CD4-positive, alpha-beta T cell treated with Interleukin-17A for 1 hour (primary cell): Measurements from ENCODE around the gene GUCA1A.

Source experiments
- DNase-seq: peaks from one replicate; pipeline ENCODE4 v3.0.0-alpha.2; 2020

Gene GUCA1A

DNA sequence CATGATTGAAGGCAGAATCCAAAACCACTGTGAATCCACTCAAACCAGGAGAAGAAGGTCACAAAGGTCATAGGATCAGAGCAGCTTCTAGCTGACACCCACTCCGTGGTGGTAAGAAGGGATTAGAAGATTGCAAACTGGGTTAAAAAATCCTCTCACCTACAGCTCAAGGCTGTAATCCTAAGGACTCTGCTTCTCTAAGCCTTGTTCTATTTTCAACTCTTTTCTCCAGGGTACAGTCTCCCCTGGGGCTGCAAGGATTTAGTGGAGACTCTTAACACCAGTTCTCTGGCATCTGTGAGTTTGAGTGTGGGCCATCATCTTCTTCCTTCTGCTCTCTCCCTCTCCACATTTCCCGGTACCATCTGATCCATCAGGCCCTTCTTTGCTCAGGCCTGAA lies at the start of gene GUCA1A:
GUCA1A (plus strand) TSS at position 264 of the 400 bp plus-strand sequence. CDS start 250 bp downstream, outside the sequence.
- DNase-seq, result no peak

DNA sequence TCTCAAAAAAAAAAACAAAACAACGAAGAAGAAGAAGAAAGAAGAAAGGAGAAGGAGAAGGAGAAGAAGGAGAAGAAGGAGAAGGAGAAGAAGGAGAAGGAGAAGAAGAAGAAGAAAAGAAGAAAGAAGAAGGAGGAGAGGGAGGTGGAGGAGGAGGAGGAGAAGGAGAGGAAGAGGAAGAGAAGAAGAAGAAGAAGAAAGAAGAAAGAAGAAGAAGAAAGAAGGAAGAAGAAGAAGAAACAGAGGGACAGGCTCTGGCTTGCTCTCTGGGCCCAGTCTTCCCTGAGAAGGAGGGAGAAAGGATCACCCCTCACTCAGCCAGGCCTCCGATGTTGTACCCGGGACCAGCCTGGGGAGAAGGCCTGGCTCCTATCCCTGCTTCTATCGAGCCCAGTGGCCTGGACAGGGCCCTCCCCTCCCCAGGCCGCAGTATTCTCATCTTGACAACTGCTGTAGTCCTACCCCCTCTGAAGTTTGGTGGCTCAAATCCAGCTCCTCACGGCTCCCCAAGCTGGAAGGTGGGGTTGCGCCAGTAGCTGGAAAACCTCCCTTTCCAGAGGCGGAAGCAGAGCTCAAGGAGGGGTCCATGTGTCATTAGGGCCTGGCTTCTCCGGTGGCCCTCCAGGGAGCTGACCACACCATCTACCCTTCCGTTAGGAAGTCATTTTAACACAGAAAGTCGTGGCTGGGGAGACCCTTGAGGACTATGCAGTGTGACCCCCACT lies 49.6 kb upstream of the GUCA1A start:
- DNase-seq, result no peak

DNA sequence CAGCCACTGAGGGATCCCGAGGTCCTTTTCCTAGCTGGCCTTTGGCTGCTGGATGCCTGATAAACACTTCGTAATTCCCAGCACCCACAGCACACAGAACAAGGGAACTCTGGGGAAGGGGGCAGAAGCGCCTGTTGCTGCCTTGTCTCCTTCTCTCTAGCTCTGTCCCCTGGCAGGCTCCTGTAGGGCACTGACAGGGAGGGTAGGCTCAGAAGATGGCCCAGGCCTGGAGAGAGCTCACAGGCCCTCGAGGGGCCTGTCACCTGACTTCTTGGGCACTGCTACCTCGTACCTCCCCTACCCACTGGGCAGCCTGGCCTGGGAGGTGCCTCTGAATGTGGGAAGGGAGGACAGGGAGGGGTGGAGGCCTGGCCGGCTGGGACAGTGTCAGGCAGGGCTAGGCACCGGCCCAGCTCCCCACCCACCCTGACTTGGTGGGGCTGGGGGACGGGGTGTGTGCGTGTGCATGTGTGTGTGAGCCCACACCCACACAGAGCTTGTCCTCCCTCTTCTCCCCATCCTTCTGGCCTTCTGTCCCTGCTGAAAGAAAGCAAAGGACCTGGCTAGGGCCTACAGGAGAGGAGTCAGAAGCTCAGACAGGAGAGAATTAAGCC lies 48.8 kb upstream of the GUCA1A start:
- DNase-seq, result no peak

DNA sequence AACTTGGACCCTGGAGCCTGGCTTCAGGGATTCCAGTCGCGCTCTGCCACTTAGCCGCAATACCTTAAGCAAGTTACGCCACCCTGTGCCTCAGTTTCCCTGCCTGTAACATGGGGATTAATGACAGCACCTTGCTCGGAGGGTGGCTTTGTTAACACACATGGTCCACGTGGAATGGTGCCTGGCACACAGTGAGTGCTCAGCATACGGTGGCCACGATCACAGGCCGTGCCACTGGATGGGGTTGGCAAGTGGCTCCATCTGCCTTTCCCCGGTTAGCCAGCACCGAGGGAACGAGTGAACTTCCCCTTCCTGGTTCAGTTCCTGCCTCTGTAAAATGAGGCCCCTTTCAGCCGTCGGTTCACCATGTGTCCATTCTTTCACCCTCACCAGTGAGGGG lies 47.9 kb upstream of the GUCA1A start:
- DNase-seq, result no peak

GRCh38 chr6:42125663-42126062 lies 47.5 kb upstream of the GUCA1A start:
- DNase-seq, result no peak

DNA sequence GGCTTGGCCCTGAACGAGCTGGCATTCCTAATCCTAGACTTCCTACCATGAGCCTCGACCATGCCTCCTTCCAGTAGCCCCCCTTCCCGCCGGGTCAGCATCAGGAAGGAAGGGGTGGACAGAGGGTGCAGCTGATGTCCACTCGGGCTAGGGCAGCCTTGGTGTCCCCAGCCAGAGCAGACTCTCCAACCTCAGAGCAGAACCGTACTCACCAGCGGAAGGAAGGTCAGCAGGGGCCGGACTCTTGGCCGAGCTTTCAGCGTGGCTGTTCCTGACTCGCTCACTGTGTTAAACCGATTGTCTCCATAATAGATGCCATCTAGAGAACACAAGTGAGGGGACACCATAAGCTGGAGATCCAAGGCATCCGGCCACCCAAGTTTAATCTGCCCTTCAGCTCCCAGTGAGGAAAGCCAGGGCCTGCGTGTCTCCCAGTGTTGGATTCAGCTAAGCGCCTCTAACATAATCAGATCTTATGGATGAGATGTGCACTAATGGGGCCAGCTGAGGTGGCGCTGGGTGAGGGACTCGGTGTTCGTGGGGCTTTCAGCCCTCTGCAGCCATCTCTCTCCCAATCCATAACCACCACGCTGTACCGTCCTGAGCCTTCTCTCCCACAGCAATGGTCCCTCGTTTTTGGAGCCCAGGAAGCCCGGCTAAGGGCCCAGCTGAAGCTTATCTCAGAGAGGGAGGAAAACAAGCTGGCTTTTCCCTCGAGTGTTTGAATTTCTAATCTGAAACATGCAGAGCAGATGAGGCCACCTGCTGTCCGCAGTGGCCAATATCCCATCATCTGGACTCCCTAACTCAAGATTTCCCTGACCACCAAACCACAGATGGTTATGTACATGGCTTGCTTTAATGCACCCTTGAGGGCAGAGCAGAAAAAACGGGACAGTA lies 44.5 kb upstream of the GUCA1A start:
- no peak for DNase-seq

DNA sequence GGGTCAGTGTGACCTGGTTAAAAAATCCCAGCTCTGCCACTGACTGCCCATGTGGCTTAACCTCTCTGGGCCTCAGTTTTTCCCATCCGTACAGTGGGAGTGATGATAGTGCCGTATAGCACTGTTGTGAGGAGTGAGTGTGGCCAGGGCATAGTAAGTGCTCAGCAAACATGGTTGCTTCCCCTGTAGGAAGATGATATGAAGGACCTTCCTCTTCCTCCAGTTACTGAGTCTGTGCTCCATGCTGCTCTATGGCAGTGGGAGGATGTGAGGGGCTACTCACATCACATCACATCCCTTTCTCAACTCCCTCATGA lies 43.8 kb upstream of the GUCA1A start:
- DNase-seq, result no peak

- no peak for DNase-seq
These were observed 41.6 kb upstream of the GUCA1A start for GRCh38 chr6:42131531-42131930.

DNA sequence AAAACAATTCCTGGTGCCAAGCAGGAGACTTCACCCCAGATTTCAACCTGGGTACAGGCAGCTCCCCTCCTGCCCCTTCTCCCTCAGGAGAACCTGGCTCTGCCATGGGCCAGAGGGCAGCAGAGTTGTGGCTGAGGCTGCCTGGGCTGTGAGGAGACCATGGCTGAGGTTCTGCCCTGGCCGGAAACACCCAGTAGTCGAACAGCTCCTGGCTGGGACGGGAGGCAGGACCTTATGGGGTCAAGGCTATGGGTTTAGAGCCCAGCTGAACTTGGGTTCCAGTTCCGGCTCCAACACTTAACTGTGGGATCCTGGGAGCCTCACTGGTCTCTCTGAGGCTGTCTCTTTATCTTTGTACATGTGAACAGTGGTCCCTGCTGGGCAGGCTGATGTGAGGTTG lies 39.2 kb upstream of the GUCA1A start:
- DNase-seq, result no peak

DNA sequence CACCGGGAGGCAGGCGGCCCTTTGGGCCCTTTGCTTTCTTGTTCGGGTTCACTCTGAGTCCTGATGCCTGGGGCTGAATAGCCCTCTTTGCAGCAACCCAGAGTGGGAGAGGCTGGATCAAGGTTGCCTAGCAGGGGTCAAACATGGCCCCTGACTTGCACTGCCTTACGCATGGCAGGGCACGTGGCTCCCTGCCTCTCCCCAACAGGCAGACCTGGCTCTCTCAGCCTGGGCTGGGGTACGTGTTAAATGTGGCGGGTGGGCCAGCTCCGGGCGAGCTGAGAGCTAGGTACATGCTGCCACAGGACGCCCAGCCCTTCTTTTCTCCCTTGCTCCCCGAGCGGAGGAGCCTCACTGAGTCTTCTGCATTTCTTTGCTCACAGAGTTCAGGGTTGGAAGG lies 38.0 kb upstream of the GUCA1A start:
- no peak for DNase-seq

DNA sequence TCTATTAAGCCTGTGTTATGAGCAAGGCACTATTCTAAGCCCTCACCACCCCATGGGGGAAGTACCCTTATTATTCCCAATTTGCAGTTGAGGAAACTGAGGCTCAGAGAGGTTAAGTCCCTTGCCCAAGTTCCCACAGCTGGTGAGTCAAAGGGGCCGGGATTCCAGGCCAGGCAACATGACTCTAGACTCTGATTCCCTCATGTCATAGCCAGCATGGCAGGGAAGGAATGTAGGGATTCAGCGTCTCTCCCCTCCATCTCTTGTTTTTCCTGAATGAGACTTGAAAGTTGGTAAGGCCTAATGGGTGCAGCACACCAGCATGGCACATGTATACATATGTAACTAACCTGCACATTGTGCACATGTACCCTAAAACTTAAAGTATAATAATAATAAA lies 37.4 kb upstream of the GUCA1A start:
- no peak for DNase-seq

GRCh38 chr6:42136508-42137193 lies 36.5 kb upstream of the GUCA1A start:
- no peak for DNase-seq

- DNase-seq, result no peak
These were observed 35.9 kb upstream of the GUCA1A start for GRCh38 chr6:42137194-42137753.

GRCh38 chr6:42138190-42138589 lies 35.0 kb upstream of the GUCA1A start:
- no peak for DNase-seq

GRCh38 chr6:42138630-42139619 lies 34.2 kb upstream of the GUCA1A start:
- DNase-seq, result no peak

GRCh38 chr6:42140032-42140431 lies 33.1 kb upstream of the GUCA1A start:
- DNase-seq, result peak; percentile 7

- no peak for DNase-seq
These were observed 32.2 kb upstream of the GUCA1A start for GRCh38 chr6:42140756-42141602.

GRCh38 chr6:42141603-42142117 lies 31.5 kb upstream of the GUCA1A start:
- no peak for DNase-seq

- no peak for DNase-seq
These were observed 30.9 kb upstream of the GUCA1A start, which contains the start of gene C6orf132 for GRCh38 chr6:42142118-42142835. C6orf132 (minus strand) TSS chr6:42142620; CDS start chr6:42142444, 176 bp downstream.

DNA sequence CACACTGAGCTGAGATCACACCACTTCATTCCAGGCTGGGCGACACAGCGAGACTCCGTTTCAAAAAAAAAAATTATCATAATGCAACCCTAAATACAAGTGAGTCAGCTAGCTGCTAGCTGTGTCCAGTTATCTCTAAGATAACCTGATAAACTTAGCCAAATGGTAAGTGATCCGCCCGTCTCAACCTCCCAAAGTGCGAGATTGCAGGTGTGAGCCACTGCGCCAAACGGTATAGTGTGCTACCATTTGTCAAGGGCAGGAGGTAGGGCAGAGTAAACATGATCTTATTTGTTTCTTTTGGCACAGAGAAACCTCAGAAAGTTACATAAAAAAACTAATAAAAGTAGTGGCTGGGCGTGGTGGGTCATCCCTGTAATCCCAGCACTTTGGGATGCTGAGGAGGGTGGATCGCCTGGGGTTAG lies 26.0 kb upstream of the GUCA1A start:
- DNase-seq, result no peak
